Stimulated activated CD8-positive, alpha-beta memory T cell treated with anti-CD3 and anti-CD28 coated beads, Interleukin-2, amount 100 ng/mL, for 48 hours (primary cell): ENCODE measurements around the gene OR6B3.

Source experiments
- DNase-seq, 2 donors: peaks; one replicate each; pipeline ENCODE4 v3.0.0-alpha.2; 2020; ENCODE audit warnings: low read depth in 2 of 2

The OR6B3 gene

GRCh38 chr2:240043279-240043989 lies 9.9 kb downstream of the OR6B3 start:
- no peak for DNase-seq

- DNase-seq = no peak
Measured at GRCh38 chr2:240042740-240043139, 10.6 kb downstream of the OR6B3 start.

- no peak for DNase-seq
Measured at GRCh38 chr2:240041363-240041762, 12.0 kb downstream of the OR6B3 start.

DNA sequence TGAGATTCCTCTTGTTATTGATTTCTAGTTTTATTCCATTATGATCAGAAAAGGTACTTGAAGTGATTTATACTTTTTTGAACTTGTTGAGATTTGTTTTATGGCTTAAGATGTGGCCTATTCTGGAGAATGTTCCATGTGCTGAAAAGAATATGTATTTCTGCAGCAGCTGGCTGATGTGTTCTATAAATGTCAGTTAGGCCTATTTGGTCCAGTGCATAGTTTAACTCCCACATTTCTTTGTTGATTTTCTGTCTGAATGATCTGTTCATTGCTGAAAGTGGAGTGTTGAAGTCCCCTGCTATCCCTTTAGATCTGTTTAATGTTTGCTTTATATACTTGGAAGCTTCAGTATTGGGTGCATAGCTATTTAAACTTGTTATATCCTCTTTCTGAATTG lies 16.0 kb downstream of the OR6B3 start:
- DNase-seq = no peak

DNA sequence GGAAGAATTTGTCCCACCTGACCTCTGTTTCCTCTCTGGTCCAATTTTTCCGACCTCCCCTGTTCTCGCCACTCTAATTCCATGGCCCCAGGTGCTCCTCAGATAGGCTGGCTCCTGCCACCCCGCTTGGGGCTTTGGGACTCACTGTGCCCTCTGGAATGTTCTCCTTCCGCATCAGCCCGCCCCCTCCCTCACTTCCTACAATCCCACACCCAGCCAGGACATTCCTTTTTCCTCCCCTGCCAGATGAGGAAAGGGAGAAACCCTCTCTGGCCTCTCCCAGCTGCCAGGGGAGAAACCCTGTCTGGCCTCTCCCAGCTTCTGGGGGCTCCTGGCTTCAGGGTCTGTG lies 20.0 kb downstream of the OR6B3 start:
- DNase-seq = no peak

DNA sequence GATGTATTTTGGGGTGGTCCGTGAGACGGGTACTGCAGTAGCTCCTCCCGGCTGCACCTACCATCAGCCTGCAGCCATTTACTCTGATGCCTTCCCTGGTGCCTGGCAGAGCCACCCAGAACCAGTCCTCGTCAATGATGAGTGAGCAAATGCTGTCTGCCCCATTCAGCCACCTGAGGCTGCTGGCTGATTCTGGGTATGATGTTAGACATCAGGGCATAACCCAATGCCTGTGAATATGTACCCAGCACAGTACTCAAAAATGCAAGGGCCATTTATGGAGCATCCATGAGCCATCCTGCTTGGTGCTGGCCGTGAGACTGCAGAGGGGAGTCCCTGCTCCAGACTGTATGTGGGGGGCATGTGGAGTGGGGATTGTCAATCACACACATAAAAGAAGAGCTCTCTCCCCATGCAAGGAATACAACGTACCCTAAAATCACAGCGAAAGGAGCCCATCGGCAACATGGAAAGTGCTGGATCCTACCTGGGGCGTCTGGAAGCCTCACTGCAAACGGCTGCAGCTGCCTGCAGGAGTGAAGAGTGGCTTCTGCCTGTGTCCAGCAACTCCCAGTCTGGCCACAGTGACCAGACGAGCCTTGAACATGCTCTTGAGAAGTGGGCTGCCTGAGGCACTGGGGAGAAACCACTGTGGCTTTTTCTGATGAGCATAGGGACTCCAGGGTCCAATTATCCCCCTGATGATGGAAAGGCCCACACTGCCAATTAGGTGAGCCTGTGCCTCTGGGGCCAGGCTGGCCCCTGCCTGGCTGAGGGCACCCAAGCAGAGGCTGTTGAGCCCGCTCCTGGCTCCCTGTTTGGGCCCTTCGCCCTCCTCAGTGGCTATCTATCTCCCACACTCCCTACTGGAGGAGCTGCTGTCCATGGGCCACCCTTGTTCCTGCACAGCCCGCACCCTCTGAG lies 20.7 kb downstream of the OR6B3 start:
- no peak for DNase-seq

DNA sequence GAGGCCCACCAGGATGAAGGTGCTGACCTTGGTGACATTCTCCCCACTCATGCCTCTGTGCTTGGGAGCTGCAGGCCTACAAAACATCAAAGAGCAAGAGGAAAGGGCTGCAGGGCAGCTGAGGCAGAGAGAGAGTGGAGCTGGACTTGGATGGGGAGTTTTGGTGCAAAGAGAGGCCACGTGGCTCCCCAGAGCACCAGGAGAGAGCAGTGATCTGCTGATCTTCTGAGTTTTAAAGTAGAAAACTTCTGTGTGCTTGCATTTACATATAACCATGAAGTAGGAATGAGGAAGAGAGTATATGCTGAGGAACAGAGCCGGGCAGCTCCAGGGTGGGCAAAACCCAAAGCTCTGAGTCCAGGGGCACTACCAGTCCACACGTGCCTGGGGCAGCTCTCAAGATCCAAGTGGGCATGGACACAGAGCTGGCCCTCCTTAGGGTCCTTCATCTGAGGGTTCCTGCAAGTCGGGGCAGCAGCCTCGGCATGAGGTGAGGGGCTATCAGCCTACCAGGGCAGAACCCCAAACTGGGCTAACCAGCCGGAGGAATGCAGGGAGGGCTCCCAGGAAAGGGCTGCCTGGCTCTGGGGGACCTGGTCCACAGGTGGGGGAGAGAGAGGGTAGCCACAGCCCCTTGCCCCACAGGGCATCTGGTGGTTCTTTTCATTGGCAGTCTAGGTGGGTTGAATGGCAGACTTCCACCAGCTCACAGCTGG lies 22.8 kb downstream of the OR6B3 start, which contains the start of gene OR6B2:
TSS of gene OR6B2 (minus strand) at position 51 of the 716 bp plus-strand sequence. CDS start at position 51, 0 bp downstream.
- no peak for DNase-seq

- no peak for DNase-seq
Measured at GRCh38 chr2:240024766-240025165, 28.6 kb downstream of the OR6B3 start.

DNA sequence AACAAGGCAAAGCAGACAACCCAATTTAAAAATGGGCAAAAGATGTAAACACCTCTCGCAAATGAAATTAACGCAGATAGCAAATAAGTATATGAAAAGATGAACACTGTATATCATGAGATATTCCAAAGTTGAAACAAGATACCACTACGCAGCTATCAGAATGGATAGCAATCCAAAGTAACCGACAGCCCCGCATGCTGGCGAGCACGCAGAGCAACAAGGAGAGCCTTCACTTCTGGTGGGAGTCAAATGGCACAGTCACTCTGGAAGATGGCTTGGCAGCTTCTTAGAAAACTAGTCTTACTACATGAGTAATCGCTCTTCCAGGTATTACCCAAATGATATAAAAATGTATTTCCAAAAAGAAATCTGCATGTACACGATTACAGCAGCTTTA lies 29.5 kb downstream of the OR6B3 start:
- no peak for DNase-seq

DNA sequence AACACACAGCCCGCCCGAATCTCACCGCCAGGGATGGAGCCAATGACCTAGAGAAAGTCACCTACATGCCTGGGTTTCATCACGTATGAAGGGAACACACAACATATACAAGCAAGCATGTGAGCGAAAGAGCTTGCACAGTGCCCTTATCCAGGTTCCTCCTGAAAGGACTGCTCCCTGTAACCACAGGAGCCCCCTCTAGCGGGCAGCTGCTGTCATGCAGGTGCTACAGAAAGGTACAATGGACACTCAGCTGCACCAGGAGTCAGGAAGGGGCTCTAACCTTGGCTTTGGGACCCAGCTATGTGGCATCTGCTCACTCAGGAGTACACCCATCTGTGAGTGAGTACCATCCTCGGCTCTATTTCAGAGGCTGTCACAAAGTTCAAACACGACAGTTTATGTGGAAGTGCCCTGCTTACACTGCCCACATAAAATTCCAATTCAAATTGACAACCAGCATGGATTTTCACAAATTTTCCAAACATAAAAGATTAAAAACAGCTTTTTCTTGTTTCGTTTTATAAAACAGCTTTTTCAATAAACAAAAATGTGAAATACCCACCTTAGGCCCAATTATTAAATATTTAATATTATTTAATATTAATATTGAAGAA lies 31.7 kb downstream of the OR6B3 start:
- DNase-seq = peak; percentile 42 to 52

DNA sequence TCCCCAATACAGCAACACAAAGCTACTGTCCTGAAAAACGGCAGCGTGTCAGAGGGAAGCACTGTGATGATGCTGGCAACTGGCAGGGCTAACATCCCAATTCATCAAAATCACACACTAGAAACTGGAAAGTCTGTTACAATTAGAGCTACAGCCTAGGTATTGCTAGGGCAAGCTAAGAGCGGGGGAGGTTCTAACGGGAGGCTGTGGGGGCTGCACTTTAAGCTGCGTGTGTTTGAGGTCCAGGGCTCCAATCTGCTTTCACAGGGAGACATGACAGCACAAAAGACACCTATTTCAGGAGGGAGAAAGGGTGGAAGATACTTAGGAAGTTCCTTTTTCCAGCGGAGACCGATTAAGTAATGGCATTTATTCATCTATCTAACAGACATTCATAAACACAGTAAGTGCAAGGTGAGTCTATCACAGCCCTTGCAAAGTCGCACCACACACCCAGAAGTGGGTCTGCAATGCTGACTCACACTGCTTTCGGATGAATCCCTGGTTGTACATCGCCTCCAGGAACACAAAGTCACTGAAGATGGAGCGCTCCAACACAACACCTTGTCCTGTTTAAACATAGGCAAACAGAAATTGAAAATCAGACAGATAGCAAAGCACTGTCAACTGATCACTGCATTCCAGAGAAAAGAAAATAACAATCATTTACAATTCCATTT lies 35.1 kb downstream of the OR6B3 start:
- DNase-seq = no peak

DNA sequence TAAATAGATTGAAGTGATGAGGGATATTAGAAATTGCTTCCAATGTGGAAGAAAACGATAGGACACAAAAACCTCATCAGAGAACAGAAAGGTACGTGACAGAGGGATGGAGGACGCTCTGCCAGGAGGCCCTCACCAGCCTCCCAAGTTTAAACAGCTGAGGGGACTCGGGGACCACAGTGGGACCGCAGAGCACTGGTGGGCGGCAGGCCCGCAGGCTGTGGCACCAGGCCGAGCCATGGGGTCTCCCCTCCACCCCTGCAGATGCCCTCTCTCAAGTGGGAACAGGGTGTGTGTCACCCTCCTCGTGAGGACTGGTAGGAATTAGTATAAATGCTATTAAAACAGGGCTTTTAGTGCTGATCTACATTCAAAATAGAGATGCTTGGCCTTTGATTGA lies 39.0 kb downstream of the OR6B3 start:
- no peak for DNase-seq

DNA sequence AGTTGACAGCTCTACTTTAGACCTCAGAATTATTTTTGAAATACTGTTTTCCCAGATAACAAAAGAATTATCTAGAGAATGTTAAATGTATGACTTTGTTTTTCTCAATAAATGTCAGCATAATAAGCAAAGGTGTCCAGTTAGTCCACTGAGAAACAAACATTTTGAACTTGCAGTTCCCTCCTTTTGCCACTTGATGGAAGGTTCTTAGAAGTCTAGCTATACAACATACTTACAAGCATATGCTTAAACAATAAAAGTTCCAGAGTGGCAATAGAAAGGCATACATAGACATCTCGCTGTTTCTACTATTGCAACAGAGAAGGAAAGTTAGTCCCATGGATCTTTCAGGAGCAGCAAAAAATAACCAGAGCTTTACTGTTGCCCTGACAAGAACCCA lies 40.0 kb downstream of the OR6B3 start:
- no peak for DNase-seq

- no peak for DNase-seq
Measured at GRCh38 chr2:240002983-240003382, 50.3 kb downstream of the OR6B3 start.

- DNase-seq = no peak
Measured at GRCh38 chr2:240000671-240001070, 52.6 kb downstream of the OR6B3 start.

DNA sequence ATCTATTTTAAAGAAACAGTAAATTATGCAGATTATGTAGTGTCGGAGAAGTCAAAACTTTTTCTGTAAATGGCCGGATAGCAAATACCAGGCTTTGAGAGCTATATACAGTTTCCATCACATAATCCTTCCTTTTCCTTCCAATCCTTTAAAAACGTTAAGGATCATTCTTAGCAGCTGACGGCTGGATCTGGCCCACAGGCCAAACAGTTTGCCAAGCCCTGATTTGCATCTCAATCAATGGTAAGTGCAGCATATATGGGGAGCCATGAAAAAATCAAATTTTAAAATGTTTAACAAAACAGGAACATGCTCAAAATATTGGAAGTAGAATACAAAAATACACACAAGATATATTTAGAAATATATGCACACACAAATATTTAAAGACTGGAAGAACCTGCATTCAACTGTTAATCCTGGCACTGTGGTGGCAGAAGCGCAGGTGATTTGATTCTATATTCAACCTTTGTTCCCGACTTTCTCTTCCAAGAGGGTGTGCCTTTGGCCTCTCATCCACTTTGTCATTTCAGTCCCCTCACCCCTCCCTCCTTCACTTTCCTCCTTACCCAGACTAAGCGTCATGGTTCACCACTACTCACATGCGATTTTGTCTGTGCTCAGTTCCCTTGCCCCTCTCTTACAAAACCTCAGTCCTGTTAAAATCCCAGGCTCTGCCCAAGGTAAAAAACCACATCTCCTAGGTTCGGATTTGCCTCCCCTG lies 55.5 kb downstream of the OR6B3 start:
- DNase-seq = no peak
